ENCODE measurements around the gene NAA80. TPM values are rescaled to one million over a fixed set of nuclear protein-coding genes. Genes with fewer than 3 reads are reported as not detected.

NAA80 gene
- total RNA-seq, 1 experiment from 2014 or later = 2.2 TPM

- DNase-seq (ENCODE audit: low read depth in 1 of 2, low spot score in 2 of 2) = no peak
- peaks cover 81% of the 10 kb centered on the region for H3K36me3 ChIP-seq
- no peaks in the 10 kb centered on the region for H3K9me3 ChIP-seq (replicated peaks)
- no peak overlapping the region for H3K27ac ChIP-seq
- peaks cover 51% of the 10 kb centered on the region for H3K4me1 ChIP-seq (replicated peaks)
- no peaks in the 10 kb centered on the region for H3K27me3 ChIP-seq (replicated peaks)
- no peak overlapping the region for H3K4me3 ChIP-seq
Measured at GRCh38 chr3:50249457-50249856, 49.7 kb downstream of the NAA80 start.

DNA sequence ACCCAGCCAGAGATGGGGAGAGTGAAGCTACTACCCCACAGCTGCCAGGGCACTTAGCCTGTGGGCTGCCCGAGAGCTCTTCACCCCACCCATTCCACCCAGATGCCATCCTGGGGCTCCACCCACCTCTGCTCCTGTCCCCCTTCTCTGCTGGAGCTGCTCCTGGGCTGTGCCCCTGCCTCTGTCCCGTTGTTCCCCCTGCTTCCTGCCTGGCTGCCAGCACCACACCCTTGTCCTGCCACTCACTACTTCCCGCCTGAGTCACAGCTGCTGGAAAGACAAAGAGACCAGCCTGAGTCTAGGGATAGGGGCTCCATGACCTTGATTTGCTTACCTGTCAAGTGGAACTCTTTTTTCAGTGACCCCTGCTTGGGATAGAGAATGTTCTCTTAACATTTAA, 50.8 kb downstream of the NAA80 start:
- Histone ChIP-seq H3K4me3 (no peak overlapping the region), H3K4me1 (replicated peaks) (peaks cover 55% of the 10 kb centered on the region), H3K36me3 (peaks cover 81% of the 10 kb centered on the region), H3K27me3 (replicated peaks) (no peaks in the 10 kb centered on the region), H3K27ac (peak overlapping the region; percentile 36), H3K9me3 (replicated peaks) (no peaks in the 10 kb centered on the region)
- no peak for DNase-seq (ENCODE audit: low read depth in 1 of 2, low spot score in 2 of 2)

DNA sequence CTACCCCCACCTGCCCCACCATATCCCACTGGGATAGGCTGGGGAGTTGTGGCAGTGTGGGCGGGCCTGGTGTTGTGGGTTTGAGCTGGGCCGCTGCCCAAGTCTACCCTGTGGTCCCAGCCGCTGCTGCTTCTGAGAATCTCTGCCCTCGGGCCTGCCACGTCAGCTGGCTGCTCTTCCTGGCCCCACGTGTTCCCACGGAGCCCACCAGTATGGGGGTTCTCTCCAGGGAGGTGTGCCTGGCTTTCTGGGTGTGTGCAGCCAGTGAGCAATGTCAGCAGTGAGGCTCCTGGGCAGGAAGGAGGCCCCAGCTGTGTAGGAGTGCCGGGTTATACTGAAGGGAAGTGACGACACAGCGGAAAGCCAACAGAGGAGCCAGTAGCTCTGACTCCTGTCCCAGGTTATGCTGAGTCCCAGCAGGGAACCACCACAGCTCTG, 52.7 kb downstream of the NAA80 start:
- Histone ChIP-seq H3K27ac (peak overlapping the region; percentile 71), H3K4me1 (replicated peaks) (peaks cover 71% of the 10 kb centered on the region), H3K4me3 (no peak overlapping the region), H3K36me3 (peaks cover 74% of the 10 kb centered on the region), H3K9me3 (replicated peaks) (no peaks in the 10 kb centered on the region), H3K27me3 (replicated peaks) (no peaks in the 10 kb centered on the region)
- peak; percentile 85 to 91 for DNase-seq (ENCODE audit: low read depth in 1 of 2, low spot score in 2 of 2)

Other genes with a start within 250 kb of the NAA80 start
- 65.3 and 84.6 TPM in 2 replicates for gene RBM5, start 210.5 kb downstream of the NAA80 start, total RNA-seq (2014; rRNA removed; shearing (Covaris generic))
- gene SEMA3F, start 144.1 kb downstream of the NAA80 start, total RNA-seq (2014; rRNA removed; shearing (Covaris generic)) = 0.58 and 1.9 TPM in 2 replicates
- gene GNAT1, start 107.8 kb downstream of the NAA80 start, total RNA-seq (2014; rRNA removed; shearing (Covaris generic)) = not detected in 2 replicates
- not detected in 2 replicates for gene SLC38A3, start 94.1 kb downstream of the NAA80 start, total RNA-seq (2014; rRNA removed; shearing (Covaris generic))
- gene GNAI2, start 63.2 kb downstream of the NAA80 start, total RNA-seq (2014; rRNA removed; shearing (Covaris generic)) = 178 and 214 TPM in 2 replicates
- 2.6 and 6.5 TPM in 2 replicates for gene SEMA3B, start 30.3 kb downstream of the NAA80 start, total RNA-seq (2014; rRNA removed; shearing (Covaris generic))
- gene LSMEM2, start 20.3 kb downstream of the NAA80 start, total RNA-seq (2014; rRNA removed; shearing (Covaris generic)) = not detected in 2 replicates
- 70.9 and 81.8 TPM in 2 replicates for gene IFRD2, start 7.0 kb downstream of the NAA80 start, total RNA-seq (2014; rRNA removed; shearing (Covaris generic))
- 1.6 and 3.1 TPM in 2 replicates for gene HYAL3, start within 50 bp of the NAA80 start, total RNA-seq (2014; rRNA removed; shearing (Covaris generic))
- gene HYAL1, start 4.2 kb upstream of the NAA80 start, total RNA-seq (2014; rRNA removed; shearing (Covaris generic)) = 0.18 TPM in 1 of 2 replicates, not detected in the other
- gene HYAL2, start 23.3 kb upstream of the NAA80 start, total RNA-seq (2014; rRNA removed; shearing (Covaris generic)) = 27.5 and 41.9 TPM in 2 replicates
- gene TUSC2, start 28.8 kb upstream of the NAA80 start, total RNA-seq (2014; rRNA removed; shearing (Covaris generic)) = 18.7 and 46.7 TPM in 2 replicates
- gene RASSF1, start 41.4 kb upstream of the NAA80 start, total RNA-seq (2014; rRNA removed; shearing (Covaris generic)) = 17.4 and 21.1 TPM in 2 replicates
- gene ZMYND10, start 46.3 kb upstream of the NAA80 start, total RNA-seq (2014; rRNA removed; shearing (Covaris generic)) = 0.97 TPM in 1 of 2 replicates, not detected in the other
- gene NPRL2, start 51.4 kb upstream of the NAA80 start, total RNA-seq (2014; rRNA removed; shearing (Covaris generic)) = 4.9 and 9.9 TPM in 2 replicates
- gene CYB561D2, start 51.5 kb upstream of the NAA80 start, total RNA-seq (2014; rRNA removed; shearing (Covaris generic)) = 13.7 and 14.3 TPM in 2 replicates
- 40.6 and 51.2 TPM in 2 replicates for gene TMEM115, start 60.1 kb upstream of the NAA80 start, total RNA-seq (2014; rRNA removed; shearing (Covaris generic))
- not detected in 2 replicates for gene CACNA2D2, start 204.2 kb upstream of the NAA80 start, total RNA-seq (2014; rRNA removed; shearing (Covaris generic))

Measured in SJSA1 (cell line).